ENCODE results near the gene JMJD1C.

The JMJD1C gene

DNA sequence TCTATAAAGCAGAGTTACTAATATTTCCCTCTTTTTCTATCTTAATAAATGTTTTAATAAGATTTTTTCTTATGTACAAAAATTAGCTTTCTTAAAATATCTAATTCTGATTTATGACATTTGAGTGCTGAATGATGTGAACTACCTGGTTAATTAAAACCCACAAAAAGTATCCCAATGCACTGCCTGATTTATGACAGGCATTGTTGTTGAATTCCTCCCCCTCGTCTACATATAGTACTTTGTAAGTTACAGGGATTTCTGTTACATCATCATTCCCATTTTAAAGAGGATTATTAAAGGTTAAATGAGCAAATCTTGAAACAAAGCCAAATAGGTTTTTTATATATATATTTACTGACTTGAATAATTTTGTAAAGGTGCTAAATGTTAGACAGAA is 241.5 kb downstream of the JMJD1C start:
- in situ Hi-C loops (cut with MboI; ENCODE audit: low sequenced_read_pairs, unreplicated experiment), result no loop called here
- DNase-seq (ENCODE audit: low spot score), result no peak
- TF ChIP-seq, protein P1, sequence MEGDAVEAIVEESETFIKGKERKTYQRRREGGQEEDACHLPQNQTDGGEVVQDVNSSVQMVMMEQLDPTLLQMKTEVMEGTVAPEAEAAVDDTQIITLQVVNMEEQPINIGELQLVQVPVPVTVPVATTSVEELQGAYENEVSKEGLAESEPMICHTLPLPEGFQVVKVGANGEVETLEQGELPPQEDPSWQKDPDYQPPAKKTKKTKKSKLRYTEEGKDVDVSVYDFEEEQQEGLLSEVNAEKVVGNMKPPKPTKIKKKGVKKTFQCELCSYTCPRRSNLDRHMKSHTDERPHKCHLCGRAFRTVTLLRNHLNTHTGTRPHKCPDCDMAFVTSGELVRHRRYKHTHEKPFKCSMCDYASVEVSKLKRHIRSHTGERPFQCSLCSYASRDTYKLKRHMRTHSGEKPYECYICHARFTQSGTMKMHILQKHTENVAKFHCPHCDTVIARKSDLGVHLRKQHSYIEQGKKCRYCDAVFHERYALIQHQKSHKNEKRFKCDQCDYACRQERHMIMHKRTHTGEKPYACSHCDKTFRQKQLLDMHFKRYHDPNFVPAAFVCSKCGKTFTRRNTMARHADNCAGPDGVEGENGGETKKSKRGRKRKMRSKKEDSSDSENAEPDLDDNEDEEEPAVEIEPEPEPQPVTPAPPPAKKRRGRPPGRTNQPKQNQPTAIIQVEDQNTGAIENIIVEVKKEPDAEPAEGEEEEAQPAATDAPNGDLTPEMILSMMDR (IDR thresholded peaks at IDR 0.05; ENCODE audit: borderline replicate concordance, control extremely low read depth, extremely low read depth, insufficient read depth, missing control alignments), result no peak

DNA sequence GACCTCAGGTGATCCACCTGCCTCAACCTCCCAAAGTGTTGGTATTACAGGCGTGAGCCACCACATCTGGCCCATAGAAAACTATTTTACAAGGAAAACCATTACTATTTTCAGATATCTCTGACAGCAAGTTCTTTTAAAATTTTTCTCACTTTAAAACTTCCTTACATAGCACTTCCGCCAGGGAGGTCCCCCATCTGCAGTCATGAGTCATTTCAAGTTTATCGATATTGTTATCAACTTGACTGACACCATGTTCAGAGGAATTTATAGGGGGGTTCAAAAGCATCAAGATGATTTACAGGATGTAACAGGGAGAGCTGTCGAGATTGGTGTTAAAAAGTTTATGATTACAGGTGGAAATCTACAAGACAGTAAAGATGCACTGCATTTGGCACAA is 243.8 kb downstream of the JMJD1C start:
- DNase-seq (ENCODE audit: low spot score), result no peak
- in situ Hi-C loops (cut with MboI; ENCODE audit: low sequenced_read_pairs, unreplicated experiment), result no loop called here
- TF ChIP-seq, protein P1 (IDR thresholded peaks at IDR 0.05; ENCODE audit: borderline replicate concordance, control extremely low read depth, extremely low read depth, insufficient read depth, missing control alignments), result no peak

- TF ChIP-seq, protein P1 (IDR thresholded peaks at IDR 0.05; ENCODE audit: borderline replicate concordance, control extremely low read depth, extremely low read depth, insufficient read depth, missing control alignments), result no peak
- no peak for DNase-seq (ENCODE audit: low spot score)
- in situ Hi-C loops (cut with MboI; ENCODE audit: low sequenced_read_pairs, unreplicated experiment), result no loop called here
Measured at GRCh38 chr10:63219749-63220148, 246.0 kb downstream of the JMJD1C start.

DNA sequence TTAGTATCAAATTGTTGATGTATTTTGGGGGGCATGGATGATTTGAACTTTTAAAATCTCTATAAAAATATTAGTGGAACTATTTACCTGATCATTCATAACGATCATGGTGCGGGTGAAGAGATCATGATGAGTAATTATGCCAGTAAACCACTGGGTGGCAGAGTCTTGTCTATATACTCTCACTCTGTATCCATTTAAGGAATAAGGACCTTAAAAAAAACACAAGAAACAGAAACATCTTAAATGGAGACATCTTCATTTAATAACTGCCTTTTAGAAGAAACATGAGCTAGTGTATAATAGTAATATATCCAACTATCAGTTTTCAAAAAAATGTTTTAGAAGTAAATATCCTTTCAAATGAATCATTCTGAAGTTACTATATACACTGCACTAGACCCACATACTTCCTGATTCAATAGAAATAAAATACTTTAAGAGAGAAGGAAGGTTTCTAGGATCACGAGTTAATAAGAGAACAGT is 248.6 kb downstream of the JMJD1C start:
- peak; percentile 40 for DNase-seq (ENCODE audit: low spot score)
- in situ Hi-C loops (cut with MboI; ENCODE audit: low sequenced_read_pairs, unreplicated experiment), result no loop called here
- TF ChIP-seq, protein P1 (IDR thresholded peaks at IDR 0.05; ENCODE audit: borderline replicate concordance, control extremely low read depth, extremely low read depth, insufficient read depth, missing control alignments), result peak; percentile 42

DNA sequence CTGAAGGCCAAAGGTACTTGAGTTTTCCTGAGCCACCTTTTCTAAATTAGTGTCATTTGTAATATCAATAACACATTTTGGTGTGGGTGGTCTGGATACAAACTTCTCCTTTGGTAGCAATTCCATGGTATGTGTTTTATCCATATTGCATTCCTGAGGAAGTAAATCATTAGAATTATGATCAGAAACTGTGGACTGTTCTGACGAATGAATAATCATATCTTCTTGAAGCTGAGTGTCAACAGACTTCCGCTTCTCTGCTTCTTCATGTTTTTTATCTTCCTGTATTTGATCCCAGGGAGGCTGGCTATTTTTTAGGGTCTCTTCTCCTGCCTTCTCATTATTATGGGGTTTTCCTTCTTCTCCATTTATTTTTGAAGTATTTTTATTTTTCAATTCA is 251.2 kb downstream of the JMJD1C start:
- TF ChIP-seq, protein P1 (IDR thresholded peaks at IDR 0.05; ENCODE audit: borderline replicate concordance, control extremely low read depth, extremely low read depth, insufficient read depth, missing control alignments), result no peak
- in situ Hi-C loops (cut with MboI; ENCODE audit: low sequenced_read_pairs, unreplicated experiment), result no loop called here
- no peak for DNase-seq (ENCODE audit: low spot score)

DNA sequence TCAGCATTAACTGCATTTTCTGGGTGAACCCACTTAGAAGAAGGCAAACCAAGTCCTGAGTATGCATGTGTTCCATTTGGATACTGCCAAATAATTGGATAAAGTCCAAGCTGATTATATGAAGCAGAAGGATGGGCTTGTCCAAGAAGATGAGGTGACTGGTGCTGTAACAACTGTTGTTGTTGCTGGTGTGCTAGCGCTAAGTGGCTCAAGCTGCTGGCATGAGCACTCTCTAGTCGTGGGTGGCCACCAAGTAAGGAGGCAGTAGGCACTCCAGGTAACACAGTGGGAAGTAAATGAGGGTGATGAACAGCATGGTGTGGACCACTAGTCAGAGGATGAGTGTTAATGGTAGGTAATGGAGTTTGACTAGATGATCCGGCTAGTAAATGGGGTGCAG is 252.3 kb downstream of the JMJD1C start:
- DNase-seq (ENCODE audit: low spot score), result no peak
- in situ Hi-C loops (cut with MboI; ENCODE audit: low sequenced_read_pairs, unreplicated experiment), result no loop called here
- TF ChIP-seq, protein P1 (IDR thresholded peaks at IDR 0.05; ENCODE audit: borderline replicate concordance, control extremely low read depth, extremely low read depth, insufficient read depth, missing control alignments), result no peak

Measured in GM13976 (cell line).